Femur (tissue), 1 donor: Measurements from ENCODE around the gene KRT40.

Experiments
- DNase-seq: peaks from one replicate; pipeline ENCODE4 v3.0.0-alpha.2; 2017

Gene KRT40

DNA sequence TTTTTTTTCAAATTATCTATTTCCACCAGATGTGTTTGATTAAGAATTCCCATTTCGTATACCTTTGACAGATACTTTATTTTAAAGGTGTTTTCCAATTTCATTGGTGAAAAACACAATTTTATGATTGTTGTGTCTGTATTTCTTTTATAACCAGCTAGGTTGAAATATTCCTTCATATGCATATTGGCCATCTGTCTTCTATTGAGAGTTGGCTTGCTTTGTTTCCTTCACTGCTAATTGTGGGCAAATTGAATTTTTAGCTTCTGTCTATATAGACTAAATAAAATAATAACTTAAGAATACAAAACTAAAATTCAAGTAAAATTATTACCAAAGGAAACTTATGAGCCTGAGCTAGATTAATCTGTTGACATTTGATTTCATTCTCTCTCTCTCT is 11.0 kb upstream of the KRT40 start:
- DNase-seq: no peak

DNA sequence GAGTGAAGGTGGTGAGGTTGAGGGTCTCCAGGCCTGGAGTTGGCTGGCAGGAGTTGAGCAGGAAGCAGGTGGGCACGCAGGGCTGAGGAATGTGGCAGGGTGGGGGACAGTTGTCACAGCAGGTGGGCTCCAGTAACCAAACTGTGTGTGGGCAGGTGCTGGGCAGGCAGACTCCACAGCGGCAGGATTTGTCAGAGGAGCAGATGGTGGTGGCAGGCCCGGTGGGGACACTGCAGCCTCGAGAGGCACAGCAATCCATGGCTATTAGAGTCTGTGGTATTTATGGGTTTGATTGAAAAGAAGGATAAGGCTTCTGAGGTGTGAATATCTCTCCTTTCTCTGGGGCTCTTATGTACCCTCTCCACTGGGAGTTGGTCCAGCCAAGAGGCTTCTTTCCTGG is 9.7 kb upstream of the KRT40 start, which contains the start of gene KRTAP3-3:
Gene KRTAP3-3, minus strand, starts transcription at position 326 of the 400 bp plus-strand sequence. Its CDS starts 67 bp downstream, at position 259.
- peak; percentile 17 for DNase-seq

DNA sequence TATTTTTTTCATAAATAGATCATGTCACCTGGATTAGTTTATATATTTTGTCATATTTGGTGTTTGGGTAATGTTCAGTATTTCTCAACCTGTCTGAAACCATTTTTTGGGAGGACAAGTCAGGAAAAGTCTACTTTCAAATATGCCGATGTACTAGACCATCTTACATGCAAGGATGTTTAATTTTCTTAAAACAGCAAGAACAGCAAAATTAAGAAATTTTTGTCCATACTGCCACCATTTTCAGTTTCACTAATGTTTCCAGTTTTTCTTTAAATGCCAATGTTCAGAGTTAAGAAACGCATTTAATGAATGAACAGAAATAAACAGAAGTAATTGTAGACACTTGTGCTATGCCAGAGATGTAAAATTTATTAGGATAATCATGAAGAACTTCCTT is 9.0 kb upstream of the KRT40 start:
- no peak for DNase-seq

DNA sequence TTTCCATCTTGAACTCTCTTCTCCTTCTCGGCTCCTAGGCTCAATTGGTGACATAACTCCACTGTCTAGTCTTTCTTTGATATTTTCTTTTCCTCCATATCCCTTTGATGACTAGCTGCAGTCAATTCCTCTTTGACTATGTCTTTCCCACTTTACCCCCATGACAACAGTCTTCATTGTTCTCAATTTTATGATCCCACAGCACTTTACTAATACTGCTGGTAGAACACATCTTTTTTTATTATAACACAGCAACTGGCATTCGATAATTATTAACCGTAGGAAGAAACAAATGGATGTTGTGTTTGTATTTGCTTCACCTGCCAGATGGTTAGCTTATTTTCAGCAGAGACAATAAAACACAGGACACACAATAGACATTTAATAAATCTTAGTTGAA is 8.5 kb upstream of the KRT40 start:
- DNase-seq: no peak

DNA sequence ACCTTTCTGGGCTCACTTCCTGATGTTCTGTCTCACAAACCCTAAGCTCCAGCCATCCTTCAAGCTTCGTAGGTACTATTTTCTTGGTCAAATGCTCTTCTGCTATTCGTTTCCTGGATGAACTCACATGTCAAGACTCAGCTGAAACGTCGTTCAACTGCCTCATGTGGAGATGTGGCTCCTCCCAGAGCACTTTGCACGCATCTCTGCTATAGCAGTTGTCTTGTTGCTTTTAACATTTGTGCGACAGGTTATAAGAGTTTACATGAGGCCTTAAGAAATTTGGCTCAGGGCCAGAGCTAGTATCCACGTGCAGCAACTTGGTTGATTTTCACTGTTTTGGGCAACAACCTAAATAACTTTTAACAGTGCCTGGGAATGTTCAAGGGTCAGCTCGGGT is 2.8 kb upstream of the KRT40 start:
- DNase-seq: no peak

DNA sequence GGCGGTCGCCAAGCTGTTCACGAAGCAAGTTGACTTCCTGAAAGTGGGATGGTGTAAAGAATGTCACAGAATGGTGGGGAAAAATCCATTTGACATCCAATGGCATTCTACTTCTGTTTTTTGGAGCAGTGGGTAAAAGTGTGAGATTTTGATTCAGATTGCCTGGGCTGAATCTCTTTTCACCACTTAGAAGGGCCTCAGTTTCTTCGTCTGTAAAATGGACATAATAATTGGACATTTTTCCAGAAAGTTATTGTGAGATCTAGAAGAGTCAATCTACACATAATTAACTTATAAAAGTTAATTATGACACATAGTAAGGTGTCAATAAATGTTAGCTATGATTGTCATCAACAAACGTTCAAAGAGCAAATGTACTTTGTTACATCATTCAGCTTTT is 3.0 kb downstream of the KRT40 start:
- DNase-seq: no peak

DNA sequence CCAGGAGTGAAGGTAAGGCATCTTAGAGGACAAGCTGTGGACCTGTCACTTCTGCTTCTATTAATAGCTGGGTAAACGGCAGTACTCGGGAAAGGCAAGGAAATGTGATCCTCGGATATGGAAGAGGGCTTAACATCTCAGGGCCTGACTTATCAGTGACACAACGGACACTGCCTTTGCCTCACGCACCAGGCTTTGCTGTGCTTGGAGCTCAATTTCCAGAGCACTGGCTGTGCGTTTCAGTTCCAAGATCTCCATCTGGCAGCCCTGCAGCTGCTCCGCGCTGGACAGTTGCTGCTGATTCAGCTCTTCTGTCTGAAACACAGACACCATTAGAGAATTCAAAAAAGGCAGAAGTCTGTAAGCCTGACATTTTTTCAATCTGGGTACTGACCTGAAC is 3.5 kb downstream of the KRT40 start:
- DNase-seq: peak; percentile 81

DNA sequence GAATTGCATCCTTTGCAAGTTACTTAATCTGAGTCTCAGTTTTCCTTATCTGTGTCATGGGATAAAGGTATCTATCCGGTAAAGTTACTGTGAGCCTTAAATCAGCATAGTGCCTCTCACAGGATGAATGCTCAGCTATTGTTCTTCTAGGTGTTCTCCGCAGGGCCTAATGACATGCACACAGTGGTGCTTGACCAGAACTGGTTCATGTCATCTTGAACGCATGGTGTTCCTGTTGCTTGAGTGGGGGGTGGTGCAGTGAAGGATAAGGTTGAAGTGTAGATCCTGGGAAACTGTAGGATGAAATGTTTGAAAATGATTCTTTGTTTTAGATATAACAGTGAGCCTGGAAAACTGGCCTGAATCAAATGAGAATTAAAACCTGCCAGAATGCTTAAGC is 4.0 kb downstream of the KRT40 start:
- DNase-seq: no peak

DNA sequence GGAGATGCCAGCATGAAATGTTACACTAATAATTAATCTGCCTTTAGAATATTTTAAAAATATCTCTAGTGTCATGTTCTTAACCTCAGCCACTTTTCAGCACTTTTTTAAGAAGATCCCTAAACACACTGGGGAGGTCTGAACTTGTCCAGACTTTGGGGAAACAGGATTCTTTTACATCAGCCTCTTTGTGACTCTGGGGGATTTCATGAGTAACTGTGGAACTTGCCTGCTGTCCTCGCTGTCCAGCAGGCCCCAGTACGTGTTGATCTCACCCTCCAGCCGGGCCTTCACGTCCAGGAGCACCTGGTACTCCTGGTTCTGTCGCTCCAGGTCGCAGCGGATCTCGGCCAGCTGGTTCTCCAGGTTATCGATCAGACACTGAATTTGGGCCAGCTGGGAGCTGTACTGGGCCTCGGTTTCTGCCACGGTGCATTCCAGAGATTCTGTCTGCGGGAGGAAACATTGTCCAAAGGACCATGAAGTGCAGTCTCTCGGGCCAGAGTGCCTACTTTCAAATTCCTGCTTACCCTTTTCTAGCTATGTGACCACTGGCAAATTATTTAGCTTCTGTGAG is 5.5 kb downstream of the KRT40 start:
- DNase-seq: no peak

DNA sequence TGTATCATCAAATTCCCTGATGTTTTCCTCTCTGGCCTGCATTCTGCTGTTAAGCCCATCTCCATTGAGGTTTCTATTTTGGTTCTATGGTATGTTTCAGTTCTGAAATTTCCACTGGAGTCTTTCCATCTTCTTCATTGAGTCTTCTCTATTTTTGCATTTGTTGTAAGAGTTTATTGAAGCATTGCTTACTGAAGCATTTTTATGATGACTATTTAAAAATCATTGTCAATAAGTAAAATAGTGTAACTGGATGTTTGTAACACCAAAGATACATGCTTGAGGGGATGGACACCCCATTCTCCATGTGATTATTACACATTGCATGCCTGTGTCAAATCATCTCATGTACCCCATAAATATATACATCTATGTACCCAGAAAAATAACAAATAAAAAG is 8.6 kb downstream of the KRT40 start:
- DNase-seq: no peak

DNA sequence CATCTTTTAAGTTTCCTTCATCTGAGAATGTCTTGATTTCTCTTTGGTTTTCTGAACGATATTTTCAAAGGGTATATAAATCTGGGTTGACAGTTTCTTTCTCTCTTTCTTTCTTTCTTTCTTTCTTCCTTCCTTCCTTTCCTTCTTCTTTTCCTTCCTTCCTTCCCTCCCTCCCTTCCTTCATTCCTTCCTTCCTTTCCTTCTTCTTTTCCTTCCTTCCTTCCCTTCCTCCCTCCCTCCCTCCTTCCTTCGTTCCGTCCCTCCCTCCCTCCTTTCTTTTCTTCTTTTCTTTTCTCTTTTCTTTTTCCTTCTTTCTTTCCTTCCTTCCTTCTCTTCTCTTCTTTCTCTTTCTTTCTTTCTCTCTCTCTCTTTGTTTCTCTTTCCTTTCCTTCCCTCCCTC is 9.8 kb downstream of the KRT40 start:
- no peak for DNase-seq

DNA sequence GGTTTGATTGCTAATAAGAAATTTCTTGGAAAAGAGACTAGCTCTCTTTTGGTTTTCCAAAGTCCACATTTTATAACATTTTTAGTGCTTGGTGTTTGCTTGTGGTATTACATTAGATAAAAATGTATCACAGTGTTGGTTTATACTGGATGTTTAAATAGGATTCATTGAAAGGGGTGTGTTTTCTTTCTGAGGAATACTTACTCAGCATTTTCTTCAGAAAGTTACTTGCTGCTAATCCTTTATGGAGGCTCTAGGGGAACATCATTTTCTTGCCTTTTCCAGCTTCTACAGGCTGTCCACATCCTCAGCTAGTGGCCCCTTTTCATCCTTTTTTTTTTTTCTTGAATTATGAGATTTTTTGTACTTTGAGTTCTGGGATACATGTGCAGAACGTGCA is 16.5 kb downstream of the KRT40 start:
- DNase-seq: no peak

DNA sequence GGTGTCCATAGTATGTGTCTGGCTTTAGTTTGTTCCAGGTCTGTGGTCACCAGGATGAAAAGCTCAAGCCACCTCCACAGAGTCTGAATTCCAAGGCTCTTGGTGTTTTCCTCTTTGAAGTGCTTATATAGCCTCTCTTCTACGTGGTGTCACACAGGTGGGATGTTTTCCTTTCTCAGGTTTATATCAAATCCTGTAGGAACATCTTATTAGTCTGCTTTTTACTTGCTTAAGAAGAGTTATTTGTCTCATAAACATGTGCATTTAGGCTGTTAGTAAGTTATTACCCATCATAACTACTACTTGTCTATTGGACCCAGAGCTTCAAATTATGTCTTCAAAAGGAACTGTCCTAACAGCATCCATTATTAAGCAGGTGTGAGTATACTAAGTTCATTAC is 17.3 kb downstream of the KRT40 start, which contains the start of gene KRT39:
Gene KRT39, minus strand, starts transcription at position 101 of the 400 bp plus-strand sequence. Its CDS starts 92 bp downstream, at position 9.
- DNase-seq: no peak

DNA sequence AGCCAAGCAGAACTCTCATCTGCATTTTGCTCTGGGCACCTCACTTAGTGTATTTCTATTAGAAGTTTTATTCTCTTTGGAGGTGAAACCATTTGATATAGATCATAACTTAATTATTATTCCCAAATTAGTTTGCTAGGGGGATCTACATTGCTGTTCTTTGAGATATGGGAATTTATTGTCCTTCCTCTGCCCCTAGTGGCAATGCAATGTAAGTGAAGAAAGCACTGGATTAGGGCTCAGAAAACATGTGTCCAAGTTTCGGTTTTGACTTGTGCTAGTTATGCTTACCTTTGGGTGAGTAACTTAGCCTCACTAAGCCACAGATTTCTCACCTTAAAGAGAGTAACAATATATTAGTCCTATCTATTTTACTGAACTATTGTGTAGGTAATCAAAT is 20.3 kb downstream of the KRT40 start:
- no peak for DNase-seq

DNA sequence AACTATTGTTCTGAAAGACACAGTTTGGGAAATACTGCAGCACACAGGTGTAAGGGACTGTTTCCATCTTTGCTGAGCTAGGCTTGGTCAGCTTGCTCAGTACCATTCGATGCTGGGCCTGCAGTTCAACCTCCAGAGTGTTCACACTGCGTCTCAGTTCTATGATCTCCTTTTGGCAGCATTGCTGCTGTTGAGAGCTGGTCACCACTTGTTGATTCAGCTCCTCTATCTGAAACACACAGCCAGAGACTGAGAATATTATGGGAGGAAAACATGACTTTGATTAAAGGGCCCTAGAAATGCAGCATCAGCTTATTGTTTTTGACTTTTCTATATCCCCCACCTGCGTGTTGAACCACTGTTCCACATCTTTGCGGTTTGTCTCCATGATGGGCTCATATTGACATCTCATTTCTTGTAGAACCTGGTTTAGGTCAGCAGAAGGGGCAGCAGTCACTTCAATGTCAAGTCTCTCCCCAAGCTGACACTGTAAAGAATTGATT is 22.0 kb downstream of the KRT40 start:
- DNase-seq: no peak

DNA sequence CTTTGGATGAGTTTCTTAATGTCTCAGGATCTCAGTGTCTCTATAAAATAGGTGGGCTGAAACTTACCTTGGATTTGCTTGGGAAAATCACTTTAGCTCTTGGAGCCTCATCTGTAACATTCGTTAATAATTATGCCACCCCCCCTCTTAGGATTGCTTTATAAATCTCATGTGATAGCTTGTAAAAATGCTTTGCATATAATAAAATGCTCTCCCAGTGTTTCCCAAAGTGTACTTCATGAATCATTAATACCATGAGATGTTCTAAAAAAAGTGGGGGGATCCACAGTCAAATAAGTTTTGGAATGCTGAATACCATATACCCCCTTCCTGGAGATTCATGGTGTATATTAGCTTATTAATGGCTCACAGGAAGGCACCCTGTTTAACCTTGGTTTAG is 22.5 kb downstream of the KRT40 start:
- no peak for DNase-seq

DNA sequence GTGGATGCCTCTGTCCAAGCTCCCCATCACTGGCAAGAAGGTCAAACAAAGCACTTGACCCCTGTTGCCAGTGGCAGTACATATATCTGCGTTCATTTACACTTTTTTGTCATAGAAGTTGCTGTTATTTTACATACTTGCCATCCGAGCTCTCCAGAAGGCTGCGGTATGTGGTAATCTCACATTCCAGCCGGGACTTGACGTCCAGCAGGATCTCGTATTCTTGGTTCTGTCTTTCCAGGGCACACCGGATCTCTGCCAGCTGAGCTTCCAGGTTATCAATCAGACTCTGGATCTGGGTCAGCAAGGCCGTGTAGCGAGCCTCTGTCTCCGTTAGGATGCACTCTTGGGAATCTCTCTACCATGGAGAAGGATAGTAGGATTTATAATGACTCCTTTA is 24.0 kb downstream of the KRT40 start:
- no peak for DNase-seq

DNA sequence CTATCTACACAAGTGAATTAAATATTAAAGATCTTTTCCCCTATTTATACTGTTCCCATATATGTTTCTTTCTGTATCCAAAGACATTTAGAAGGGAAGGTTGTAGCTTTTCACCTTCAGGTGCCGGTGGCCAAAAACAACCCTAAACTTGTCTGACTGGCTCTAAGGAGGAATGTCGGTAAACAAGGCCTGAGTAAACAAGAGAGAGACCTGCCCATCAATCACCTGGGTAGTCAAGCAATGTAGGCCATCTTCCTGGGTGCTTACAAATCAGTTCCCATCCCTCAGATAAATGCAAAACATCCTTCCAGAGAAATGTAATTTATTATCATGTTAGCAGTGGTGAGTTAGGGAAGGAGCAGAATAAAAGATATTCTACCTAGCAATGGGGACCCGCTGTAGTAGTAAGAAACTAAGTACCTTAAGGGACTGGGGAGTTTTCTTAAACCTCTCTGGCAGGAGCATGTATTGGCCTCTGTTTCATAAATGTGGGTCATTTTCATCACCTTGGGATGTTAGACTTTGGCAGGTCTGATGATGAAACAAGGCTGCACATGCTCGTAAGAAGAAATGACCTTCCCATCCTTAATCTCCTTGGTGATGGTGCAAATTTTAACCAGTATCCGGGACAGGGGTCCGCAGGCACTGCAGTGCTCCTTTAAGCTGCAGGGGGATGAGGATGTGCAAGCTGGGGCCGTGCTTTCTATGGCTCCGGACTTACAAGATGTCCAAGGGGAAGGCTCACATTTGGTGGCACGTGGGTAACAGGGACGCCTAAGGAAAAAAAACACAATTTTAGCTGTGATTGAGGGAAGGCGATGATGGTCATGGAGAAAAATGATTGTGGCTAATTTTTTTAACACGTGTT is 25.8 kb downstream of the KRT40 start:
- no peak for DNase-seq

DNA sequence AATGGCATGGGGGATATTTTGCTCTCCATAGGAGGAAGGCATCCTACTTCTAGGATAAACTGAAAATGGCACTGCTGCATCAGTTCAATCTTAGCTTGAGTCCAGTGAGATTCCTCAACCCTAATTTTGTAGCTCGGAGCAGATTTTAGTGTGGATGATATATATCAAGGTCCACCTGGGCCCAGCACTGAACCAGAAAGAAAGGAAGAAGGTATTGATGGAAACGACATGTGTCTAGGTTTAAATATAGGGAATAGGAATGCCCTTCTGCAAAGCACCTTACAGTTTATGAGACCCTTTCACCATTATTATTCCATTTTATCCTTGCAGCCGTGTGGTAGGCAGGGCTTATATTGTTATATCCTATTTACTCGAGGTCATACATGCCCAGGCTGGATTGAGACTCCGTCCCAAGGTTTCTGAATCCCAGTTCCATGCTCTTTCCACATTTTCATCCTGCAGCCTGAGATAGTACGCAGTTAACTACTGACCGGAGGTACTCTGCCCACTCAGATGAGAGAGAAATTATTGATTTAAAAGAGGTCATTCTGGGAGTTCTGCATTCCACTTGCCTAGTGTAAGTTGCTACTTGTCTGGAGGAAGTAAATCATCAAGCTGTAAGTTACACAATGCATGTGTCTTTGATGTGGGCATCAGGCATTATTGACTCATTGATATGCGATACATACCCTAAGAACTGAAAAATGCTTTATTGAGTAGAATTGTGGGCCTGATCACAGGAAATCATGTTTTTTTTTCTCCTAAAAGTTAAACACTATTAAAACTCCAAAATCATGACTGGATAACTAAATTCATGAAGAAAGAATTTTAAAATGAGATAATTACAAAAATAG is 27.5 kb downstream of the KRT40 start:
- no peak for DNase-seq

DNA sequence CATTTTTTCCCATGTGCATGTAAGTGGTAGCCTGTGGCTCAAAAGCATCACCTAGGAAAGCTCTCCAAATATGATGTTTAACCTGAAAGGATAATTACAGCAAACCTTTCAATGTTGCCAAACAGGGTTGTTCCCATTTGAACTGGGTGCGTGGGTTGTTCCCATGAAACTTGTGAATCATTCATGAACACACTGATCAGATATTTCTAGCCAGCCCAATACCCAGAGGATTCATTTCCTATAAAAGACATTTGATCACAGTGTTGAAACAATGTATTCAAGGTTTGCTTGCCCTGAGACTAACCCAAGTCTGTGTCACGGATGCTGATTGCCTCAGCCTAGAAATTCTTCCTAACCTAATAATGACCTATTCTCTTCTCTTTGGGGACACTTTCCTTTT is 30.2 kb downstream of the KRT40 start:
- no peak for DNase-seq

DNA sequence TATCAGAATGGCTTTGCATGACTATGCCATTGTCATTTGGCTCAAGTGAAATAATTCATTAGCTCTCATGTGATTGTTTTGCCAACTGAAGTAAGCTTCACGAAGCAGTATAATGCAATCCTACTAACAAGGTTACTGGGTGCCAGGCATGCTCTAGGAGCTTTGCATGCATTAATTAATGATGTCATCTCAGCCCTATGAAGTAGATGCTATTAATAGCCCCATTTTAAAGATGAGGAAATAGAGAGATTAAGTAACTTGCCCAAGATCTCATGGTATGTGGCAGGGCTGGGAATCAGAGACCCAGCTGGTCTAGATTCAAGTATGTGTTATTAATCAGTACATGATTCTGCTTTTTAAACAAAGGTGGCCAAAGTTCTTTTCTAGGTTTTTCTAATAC is 31.5 kb downstream of the KRT40 start:
- DNase-seq: no peak

DNA sequence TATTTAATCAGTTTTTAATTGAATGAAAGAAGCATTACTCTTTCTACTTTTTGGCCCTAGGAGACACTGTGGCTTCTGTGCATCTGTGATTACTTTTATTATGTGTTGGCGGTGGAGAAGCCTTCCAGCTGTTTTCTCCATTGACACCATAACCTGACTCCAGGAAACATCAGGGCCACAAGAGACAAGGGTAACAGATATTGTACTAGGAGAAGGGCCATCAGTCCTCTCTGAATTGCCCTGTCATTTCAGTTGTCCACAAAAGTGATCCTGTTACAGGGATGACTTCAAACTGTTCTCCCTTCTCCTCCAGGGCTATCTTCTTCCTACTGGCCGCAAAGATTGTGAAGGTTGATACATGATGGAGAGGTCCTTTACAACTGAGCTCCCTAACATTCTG is 32.0 kb downstream of the KRT40 start:
- DNase-seq: no peak

DNA sequence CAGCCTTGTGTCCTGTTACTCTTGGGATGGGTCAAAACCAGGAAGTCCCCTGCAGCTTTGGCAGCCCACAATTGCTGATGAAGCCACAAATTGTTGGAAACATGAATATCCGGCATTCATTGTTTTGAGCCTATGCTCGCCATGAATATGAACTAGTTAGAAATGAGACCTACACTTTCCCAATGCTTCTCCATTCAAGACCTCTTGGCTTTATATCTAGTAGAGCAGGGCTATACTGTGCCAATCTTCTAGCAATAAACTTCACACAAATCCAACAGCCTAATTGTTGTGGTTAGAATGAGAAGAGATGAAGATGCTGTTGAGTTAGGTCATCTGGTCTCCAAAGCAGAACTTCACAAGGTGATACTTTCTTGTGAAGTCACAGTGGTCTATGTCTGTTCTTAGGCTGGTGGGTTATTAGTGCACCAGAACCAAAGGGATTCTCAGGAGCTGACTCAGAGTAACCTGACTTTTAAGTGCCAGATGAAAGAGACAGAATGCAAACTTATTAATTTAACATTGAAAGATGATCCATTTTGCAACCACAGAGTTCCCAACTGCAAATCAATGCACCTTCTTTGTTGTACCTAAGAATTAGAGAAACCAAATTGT is 33.0 kb downstream of the KRT40 start:
- DNase-seq: no peak
